ENCODE data around the gene RNF167.

RNF167 gene

GRCh38 chr17:4986403-4986802 lies 46.3 kb downstream of the RNF167 start:
- Mint-ChIP-seq H3K4me3 (peak overlapping the region; percentile 90), H3K9me3 (no peaks in the 10 kb centered on the region), H3K27ac (peak overlapping the region; percentile 88), H3K4me1 (peaks cover 36% of the 10 kb centered on the region), H3K36me3 (ENCODE audit: low read depth) (peaks cover 16% of the 10 kb centered on the region), H3K27me3 (no peaks in the 10 kb centered on the region)
- ATAC-seq (no peak), DNase-seq (no peak)

- Mint-ChIP-seq H3K9me3 (no peaks in the 10 kb centered on the region), H3K27me3 (no peaks in the 10 kb centered on the region), H3K27ac (peak within 1 kb of the TSS; percentile 88), H3K4me1 (peaks cover 32% of the 10 kb centered on the region), H3K4me3 (peak within 1 kb of the TSS; percentile 90), H3K36me3 (ENCODE audit: low read depth) (peaks cover 19% of the 10 kb centered on the region)
- DNase-seq (peak; percentile 94), ATAC-seq (peak; percentile 92)
Measured at GRCh38 chr17:4986951-4987766, 47.1 kb downstream of the RNF167 start, which contains the start of gene CAMTA2. Gene CAMTA2, minus strand, starts transcription at chr17:4987675. Its CDS starts 1,453 bp downstream, at chr17:4986222.

- H3K4me1 Mint-ChIP-seq: peaks cover 32% of the 10 kb centered on the region
- ATAC-seq (no peak), DNase-seq (no peak)
- no peaks in the 10 kb centered on the region for H3K9me3 Mint-ChIP-seq
- H3K27me3 Mint-ChIP-seq: no peaks in the 10 kb centered on the region
- peaks cover 16% of the 10 kb centered on the region for H3K36me3 Mint-ChIP-seq (ENCODE audit: low read depth)
- peak overlapping the region; percentile 90 for H3K4me3 Mint-ChIP-seq
- H3K27ac Mint-ChIP-seq: peak overlapping the region; percentile 88
Measured at GRCh38 chr17:4987767-4988567, 47.9 kb downstream of the RNF167 start.

GRCh38 chr17:4994081-4994595 lies 54.1 kb downstream of the RNF167 start:
- Mint-ChIP-seq H3K4me3 (no peak overlapping the region), H3K36me3 (ENCODE audit: low read depth) (peaks cover 8% of the 10 kb centered on the region), H3K4me1 (peaks cover 22% of the 10 kb centered on the region), H3K27me3 (no peaks in the 10 kb centered on the region), H3K27ac (no peak overlapping the region), H3K9me3 (no peaks in the 10 kb centered on the region)
- ATAC-seq (no peak), DNase-seq (no peak)

All from activated naive CD8-positive, alpha-beta T cell treated with anti-CD3 and anti-CD28 coated beads, Interleukin-2, amount 50 U/mL, for 24 hours (primary cell).